HL-60 (cell line): ENCODE results near the gene ATP5F1C.

ENCODE experiments used
- CTCF ChIP-seq: IDR thresholded peaks from one replicate; pipeline ENCODE4 v1.5.1; 2011; ENCODE audit warnings: low read length, control low read depth, inconsistent platforms; ENCODE audit not compliant: insufficient read depth
- POLR2AphosphoS5 ChIP-seq: IDR thresholded peaks from 2 replicates; pipeline ENCODE4 v1.6.1; 2012; ENCODE audit warnings: low read depth
- REST ChIP-seq: IDR thresholded peaks from 2 replicates; pipeline ENCODE4 v1.6.1; 2012; ENCODE audit warnings: low read depth; ENCODE audit not compliant: insufficient replicate concordance

- TF ChIP-seq CTCF, result no peak
- TF ChIP-seq POLR2AphosphoS5, result no peak
- no peak for TF ChIP-seq REST
These were observed 49.2 kb upstream of the ATP5F1C start for GRCh38 chr10:7738536-7739407.
